HG02763 (cell line): Measurements from ENCODE around the gene ZBTB37.
"Not testable (repeated sequence)": the region's sequence is repeated elsewhere in the genome, so short reads cannot be mapped to it uniquely, and the experiment has no call there.

ENCODE experiments used
- ATAC-seq: cut with Tn5 transposase; IDR thresholded peaks from one replicate; pipeline ENCODE4 v1.9.1; 2021; ENCODE audit warnings: mild to moderate bottlenecking, moderate library complexity; ENCODE audit not compliant: unreplicated experiment

The ZBTB37 gene

GRCh38 chr1:173868266-173869020 lies at the start of gene ZBTB37:
Gene ZBTB37, plus strand, starts transcription at chr1:173868380. Its CDS starts 1,846 bp downstream, at chr1:173870226.
- peak; percentile 51 for ATAC-seq

GRCh38 chr1:173818459-173818858 lies 49.7 kb upstream of the ZBTB37 start:
- ATAC-seq = no peak

- no peak for ATAC-seq
Observed at GRCh38 chr1:173821680-173822079, 46.5 kb upstream of the ZBTB37 start.

DNA sequence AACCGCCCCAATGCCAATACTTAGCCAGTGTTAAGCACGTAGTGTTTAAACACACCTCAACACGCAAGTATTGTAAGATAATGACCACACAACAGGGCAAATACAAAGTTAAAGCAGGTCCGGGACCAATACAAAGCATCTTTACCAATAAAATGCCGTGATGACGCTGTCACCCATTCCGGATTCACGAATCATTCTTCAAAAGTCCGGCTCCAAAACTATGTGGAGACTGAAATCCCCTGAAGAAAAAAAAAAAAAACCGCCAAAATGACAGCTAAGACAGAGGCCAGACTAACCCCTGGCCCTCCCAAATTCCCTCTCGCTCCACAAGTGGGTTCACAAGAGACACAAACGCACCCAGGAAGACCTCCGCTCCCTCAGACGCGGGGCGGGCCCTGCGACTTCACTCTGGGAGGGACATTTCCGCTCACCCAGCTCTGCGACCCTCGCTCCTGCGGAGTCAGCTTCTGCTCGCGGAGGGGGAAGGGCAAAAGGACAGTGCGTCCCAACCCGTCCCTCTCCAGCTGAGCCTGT lies 44.3 kb upstream of the ZBTB37 start:
- peak; percentile 31 for ATAC-seq

GRCh38 chr1:173824315-173825081 lies 43.7 kb upstream of the ZBTB37 start, which contains the start of the genes CENPL and DARS2:
Gene CENPL, minus strand, starts transcription at chr1:173824883. Its CDS starts 13,584 bp downstream, at chr1:173811299.
Gene DARS2, plus strand, starts transcription at chr1:173824673. Its CDS starts 557 bp downstream, at chr1:173825230.
- peak; percentile 86 for ATAC-seq

GRCh38 chr1:173827611-173828010 lies 40.6 kb upstream of the ZBTB37 start:
- ATAC-seq = no peak

DNA sequence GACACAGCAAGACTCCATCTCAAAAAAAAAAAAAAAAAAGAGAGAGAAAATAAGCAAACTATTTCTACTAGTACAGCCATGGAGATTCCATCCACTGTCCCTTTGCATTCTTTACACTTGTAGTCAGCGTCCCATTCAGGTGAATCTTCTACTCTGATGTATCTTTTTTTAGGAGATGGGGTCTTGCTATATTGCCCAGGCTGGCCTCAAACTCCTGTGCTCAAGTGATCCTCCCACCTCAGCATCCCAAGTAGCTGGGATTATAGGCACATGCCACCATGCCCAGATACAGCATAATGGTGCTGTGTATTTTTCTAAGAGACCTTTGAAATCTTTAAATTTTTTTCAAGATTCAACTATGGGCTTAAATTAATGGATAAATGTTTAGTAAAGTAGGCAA lies 35.4 kb upstream of the ZBTB37 start:
- no peak for ATAC-seq

GRCh38 chr1:173852105-173852504 lies 16.1 kb upstream of the ZBTB37 start:
- ATAC-seq = no peak

GRCh38 chr1:173853074-173853473 lies 15.1 kb upstream of the ZBTB37 start:
- no peak for ATAC-seq

- ATAC-seq = no peak
Observed at GRCh38 chr1:173856014-173856413, 12.2 kb upstream of the ZBTB37 start.

- ATAC-seq = no peak
Observed at GRCh38 chr1:173856903-173857302, 11.3 kb upstream of the ZBTB37 start.

DNA sequence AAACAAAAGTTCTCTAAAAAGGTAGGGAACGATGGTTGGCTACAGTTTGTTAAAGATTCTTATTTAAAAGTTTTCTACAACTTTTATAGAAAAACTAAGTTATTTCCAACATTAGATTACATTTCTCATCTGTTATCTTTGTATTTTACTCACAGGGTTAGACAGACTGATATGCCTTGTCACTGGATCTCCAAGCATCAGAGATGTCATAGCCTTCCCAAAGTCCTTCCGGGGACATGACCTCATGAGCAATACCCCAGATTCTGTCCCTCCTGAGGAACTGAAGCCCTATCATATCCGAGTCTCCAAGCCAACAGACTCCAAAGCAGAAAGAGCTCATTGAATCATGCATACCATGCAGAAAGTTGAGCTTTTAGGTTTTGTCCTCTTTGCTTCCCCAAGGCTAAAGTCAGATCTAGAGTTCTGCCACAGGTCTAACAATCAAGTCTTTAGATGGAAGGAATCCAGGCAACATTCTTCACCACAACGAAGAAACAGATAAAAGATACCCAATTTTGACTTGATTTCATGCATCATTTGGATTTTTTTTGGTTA lies 10.7 kb upstream of the ZBTB37 start:
- no peak for ATAC-seq

DNA sequence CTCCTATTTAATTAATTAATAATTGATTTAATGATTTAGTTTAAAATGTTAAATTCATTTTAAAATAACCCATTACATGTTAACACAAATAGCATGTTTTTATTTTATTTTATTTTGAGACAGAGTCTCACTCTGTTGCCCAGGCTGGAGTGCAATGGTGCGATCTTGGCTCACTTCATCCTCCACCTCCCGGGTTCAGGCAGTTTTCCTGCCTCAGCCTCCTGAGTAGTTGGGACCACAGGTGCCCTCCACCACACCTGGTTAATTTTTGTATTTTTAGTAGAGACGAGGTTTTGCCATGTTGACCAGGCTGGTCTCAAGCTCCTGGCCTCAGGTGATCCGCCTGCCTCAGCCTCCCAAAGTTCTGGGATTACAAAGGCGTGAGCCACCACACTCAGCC lies 8.6 kb upstream of the ZBTB37 start:
- ATAC-seq = not testable (repeated sequence)

DNA sequence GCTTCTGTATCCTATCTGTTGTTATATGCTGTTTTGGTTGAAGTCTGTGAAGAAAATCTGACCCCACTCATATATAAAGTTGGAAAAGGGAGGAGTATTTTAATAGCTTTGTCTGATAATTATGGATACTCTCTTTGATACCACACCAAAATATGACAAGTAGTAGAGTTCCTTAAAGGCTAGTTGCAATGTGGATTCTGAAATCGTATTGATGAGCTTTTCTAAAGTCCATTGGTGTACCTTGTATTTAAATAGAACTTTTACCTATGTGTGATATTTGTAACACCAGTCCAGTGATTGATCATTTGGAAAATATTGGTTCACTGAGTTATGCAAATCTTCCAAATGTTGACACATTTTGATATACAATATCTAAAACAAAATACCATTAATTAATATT lies 8.1 kb upstream of the ZBTB37 start:
- no peak for ATAC-seq

GRCh38 chr1:173861731-173862145 lies 6.4 kb upstream of the ZBTB37 start:
- ATAC-seq = no peak

DNA sequence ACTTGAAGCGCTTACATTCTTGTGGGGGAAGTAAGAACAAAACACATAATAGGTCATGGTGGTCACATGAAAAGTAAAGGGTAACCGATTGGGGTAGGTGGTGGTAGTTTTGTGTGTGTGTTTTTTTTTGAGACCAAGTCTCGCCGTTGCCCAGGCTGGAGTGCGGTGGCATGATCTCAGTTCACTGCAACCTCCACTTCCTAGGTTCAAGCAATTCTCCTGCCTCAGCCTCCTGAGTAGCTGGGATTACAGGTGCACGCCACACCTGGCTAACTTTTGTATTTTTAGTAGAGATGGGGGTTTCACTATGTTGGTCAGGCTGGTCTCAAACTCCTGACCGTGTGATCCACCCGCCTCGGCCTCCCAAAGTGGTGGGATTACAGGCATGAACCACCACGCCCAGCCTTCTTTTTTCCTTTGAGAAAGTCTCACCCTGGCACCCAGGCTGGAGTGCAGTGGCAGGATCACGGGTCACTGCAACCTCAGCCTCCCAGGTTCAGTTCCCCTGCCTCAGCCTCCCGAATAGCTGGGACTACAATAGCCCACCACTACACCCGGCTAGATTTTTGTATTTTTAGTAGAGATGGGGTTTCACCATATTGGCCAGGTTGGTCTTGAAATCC lies 5.9 kb upstream of the ZBTB37 start:
- ATAC-seq = not testable (repeated sequence)

DNA sequence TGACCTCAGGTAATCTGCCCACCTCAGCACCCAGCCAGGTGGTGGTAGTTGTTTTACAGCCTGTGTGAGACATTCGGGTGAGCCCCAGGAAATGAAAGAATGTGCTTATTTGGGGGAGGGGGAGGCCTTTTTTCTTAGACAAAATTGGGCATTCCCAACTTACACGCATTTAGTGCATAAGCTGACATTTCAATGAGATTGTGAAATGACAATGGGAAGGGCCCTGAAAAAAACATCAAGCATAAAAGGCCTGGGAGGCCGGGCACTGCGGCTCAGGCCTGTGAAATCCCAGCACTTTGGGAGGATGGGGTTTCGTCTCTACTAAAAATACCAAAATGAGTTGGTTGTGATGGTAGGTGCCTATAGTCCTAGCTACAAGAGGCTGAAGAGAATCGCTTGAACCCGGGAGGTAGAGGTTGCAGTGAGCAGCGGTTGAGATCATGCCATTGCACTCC lies 5.4 kb upstream of the ZBTB37 start:
- ATAC-seq = no peak

DNA sequence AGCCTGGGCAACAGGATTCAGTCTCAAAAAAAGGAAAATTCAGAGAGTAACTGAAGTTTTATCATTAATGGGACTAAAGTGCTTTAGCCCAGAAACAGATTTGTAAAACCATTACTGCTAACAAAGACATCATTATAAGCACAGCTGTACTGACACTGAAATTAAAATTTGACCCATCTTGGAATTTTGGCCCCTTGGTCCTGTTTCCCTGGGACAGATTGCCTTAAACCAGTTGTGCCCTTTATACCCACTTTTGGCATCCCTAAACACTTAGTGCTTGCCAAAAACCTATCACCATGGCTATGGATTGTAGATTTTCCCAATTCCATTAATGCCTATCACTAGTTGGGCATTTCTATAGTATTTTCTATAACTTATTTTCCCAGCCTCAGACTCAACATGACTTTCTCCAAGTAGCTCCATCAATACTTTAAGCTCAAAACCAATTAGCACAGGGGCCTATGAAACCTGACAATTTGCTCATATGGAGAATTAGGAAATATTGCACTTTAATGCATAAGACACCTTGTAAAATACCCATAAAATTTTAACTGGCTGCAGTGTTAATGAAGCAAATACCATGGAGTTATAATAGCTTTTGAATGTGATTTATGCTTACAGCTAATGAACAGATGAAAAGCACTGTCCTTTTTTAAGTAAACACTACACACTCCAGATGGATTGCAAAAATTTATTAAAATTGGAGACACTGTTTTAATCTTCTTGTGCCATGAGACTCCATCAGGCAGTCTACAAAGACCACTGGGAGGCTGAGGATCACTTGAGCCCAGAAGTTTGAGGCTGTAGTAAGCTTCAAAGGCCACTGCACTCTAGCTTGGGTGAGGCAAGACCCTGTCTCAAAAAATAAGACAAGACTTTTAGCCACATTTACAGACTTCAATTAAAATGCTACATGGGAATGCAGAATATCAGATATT lies 4.7 kb upstream of the ZBTB37 start:
- ATAC-seq = no peak

DNA sequence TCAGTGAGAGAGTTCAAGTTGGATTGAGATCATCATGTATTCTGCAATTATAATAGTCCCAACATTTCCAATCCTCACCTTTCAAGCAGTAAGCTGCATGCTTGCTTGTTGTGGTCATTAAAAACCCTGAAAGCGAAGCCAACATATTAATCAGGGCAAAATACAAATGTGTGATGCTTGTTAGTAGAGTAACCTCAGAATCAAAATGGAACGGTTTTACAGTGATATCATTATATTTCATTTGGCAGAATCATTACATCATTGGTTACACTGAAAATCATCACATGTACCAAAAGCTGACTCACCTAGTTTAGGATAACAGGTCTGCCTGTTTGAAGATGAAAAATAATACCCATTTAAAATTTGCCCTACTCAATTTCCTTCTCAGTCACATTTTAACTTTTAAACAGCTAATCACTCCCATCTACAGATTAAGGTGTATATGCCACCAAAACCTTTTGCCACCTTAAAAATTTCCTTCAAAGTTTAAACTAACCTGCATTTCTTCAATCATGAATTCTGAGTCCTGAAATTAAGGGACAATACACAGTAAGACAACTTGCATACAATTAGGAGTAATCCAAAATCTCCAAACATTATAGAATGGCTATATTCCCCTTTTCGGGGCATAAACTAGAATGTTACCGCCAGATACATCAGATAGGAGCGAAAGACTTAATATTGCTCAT lies 3.9 kb upstream of the ZBTB37 start:
- no peak for ATAC-seq
